Sigmoid colon (tissue), 7 donors: ENCODE measurements around the gene PEAK1. TPM values are rescaled to one million over a fixed set of nuclear protein-coding genes. Genes with fewer than 3 reads are reported as not detected.

Source experiments
- DNase-seq: peaks from one replicate; pipeline ENCODE4 v3.0.0-alpha.2; 2019
- H3K27ac ChIP-seq, 4 donors: fragments of 200-600 bp; sonication (generic); one replicate each; pipeline ENCODE4 v1.5.1; 2016 to 2019; ENCODE audit warnings: mild to moderate bottlenecking in 1 of 4
- H3K27me3 ChIP-seq, 3 donors: fragments of 200-600 bp; sonication (generic); one replicate each; pipeline ENCODE4 v1.5.1; 2019; ENCODE audit warnings: mild to moderate bottlenecking in 1 of 3
- H3K36me3 ChIP-seq, 4 donors: fragments of 200-600 bp; sonication (generic); one replicate each; pipeline ENCODE4 v1.5.1; 2016 to 2019
- H3K4me1 ChIP-seq, 4 donors: fragments of 200-600 bp; sonication (generic); one replicate each; pipeline ENCODE4 v1.5.1; 2017 to 2019
- H3K4me3 ChIP-seq, 4 donors: fragments of 200-600 bp; sonication (generic); one replicate each; pipeline ENCODE4 v1.5.1; 2017 to 2019; ENCODE audit warnings: mild to moderate bottlenecking in 2 of 4, moderate library complexity in 1 of 4
- H3K9me3 ChIP-seq, 4 donors: fragments of 200-600 bp in 3 of 4; sonication (generic) in 3 of 4; one replicate each; pipeline versions ENCODE4 v1.5.1 to v1.6.1; 2013 to 2019
- CTCF ChIP-seq, 4 experiments: fragments of 450-650 bp in 3 of 4; fragments of 200-600 bp in 1 of 4; IDR thresholded peaks; one replicate each; pipeline ENCODE4 v1.5.1; 2016 to 2019; ENCODE audit warnings: antibody characterized with exemption in 4 of 4, mild to moderate bottlenecking in 3 of 4, moderate library complexity in 2 of 4
- EP300 ChIP-seq, 4 donors: sonication (generic); formaldehyde crosslinking; IDR thresholded peaks; one replicate each; pipeline ENCODE4 v1.6.1; 2017; ENCODE audit warnings: antibody characterized with exemption in 4 of 4
- POLR2A ChIP-seq, 2 donors: fragments of 450-650 bp; IDR thresholded peaks; one replicate each; pipeline ENCODE4 v1.6.1; 2016; ENCODE audit warnings: antibody characterized with exemption in 2 of 2, mild to moderate bottlenecking in 2 of 2, moderate library complexity in 2 of 2
- POLR2AphosphoS5 ChIP-seq, 4 donors: sonication (generic); formaldehyde crosslinking; IDR thresholded peaks; one replicate each; pipeline ENCODE4 v1.6.1; 2017; ENCODE audit warnings: antibody characterized with exemption in 4 of 4
- WGBS, 2 donors: extraction: QIAGEN DNeasy Blood & Tissue Kit; methylation state at CpG; one replicate each; pipeline ENCODE4 v1.1.7; 2013; 5-methylcytosine and 5-hydroxymethylcytosine counted together
- intact Hi-C: fragments of 100-400 bp; cut with DNase I; formaldehyde crosslinking; loops from one replicate; pipeline ENCODE4 v1.15.1; 2023
- polyA plus RNA-seq, 3 donors: library from polyadenylated mRNA; stranded (reverse); fragments of 200-250 nt; gene quantifications; one replicate each; pipeline ENCODE4 v1.2.3, GENCODE V29; 2013
- total RNA-seq, 4 donors: library from RNA; depleted of rRNA; stranded (reverse); fragments of >200 nt; gene quantifications; one replicate each; pipeline ENCODE4 v1.1.0, GENCODE V29; 2016
- donor health status: healthy with polysubstance abuse.
- donor health status: Bipolar disorder and iron deficiency.
- donor health status: healthy.

Gene PEAK1
- total and polyA plus RNA-seq, 7 donors, result 3.5 to 59.8 (median 29.3) TPM

DNA sequence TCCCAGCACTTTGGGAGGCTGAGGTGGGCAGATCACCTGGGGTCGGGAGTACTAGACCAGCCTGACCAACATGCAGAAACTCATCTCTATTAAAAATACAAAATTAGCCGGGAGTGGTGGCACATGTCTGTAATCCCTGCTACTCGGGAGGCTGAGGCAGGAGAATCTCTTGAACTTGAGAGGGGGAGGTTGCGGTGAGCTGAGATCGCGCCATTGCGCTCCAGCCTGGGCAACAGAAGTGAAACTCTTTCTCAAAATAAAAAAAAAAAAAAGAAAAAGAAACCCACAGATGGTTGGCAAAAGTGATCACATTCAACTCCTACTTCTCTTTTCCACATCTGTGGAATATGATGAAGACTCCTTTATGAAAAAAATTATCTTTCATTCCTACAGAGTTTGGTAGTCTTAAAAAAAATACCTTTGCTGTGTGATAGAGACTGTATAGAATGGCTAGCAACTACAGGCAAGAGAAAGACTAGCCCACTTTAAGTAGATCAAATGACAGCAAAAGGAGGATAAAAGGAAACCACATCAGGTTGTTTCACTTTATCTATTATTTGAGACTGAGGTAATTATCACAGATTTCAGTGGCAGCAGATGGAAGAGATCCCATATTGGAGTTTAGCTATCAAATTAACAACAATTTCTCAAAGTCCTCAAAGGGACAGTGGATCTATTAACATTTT, 176.0 kb downstream of the PEAK1 start:
- intact Hi-C loops, result no loop called here
- no peak for DNase-seq
- no peaks in the 10 kb centered on the region for H3K9me3 ChIP-seq
- no peak overlapping the region for H3K27ac ChIP-seq
- no peak for TF ChIP-seq CTCF (IDR thresholded peaks at IDR 0.05)
- TF ChIP-seq EP300 (IDR thresholded peaks at IDR 0.05), result no peak
- TF ChIP-seq POLR2A (IDR thresholded peaks at IDR 0.05), result no peak
- TF ChIP-seq POLR2AphosphoS5 (IDR thresholded peaks at IDR 0.05), result no peak
- no peak overlapping the region for H3K4me3 ChIP-seq
- no peaks in the 10 kb centered on the region for H3K27me3 ChIP-seq
- no peaks in the 10 kb centered on the region for H3K4me1 ChIP-seq
- no peaks in the 10 kb centered on the region for H3K36me3 ChIP-seq
- 91 to 95% methylated on average over 7 of the region's 7 CpGs for WGBS, 2 donors

DNA sequence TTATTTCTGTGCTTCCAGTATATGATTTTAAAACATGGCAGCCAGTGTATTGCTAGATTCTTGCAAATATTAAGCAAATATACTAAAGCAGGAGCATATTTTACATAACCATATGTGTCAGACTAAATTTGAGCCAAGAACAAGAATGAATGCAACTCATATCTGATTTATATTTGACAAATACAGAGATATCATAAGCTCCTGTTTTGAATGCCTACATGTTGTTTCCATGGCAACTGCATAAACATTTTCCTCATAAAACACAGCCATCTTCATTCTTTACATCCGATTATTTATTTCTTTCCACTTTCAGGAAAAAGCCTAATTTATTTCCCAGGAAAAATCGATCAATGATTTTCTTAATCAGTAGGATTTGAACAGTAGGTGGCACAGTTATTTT, 176.8 kb downstream of the PEAK1 start:
- WGBS, 2 donors, result 81 to 85% methylated on average over 2 of the region's 2 CpGs
- TF ChIP-seq CTCF (IDR thresholded peaks at IDR 0.05) (no peak), EP300 (IDR thresholded peaks at IDR 0.05) (no peak), POLR2A (IDR thresholded peaks at IDR 0.05) (no peak), POLR2AphosphoS5 (IDR thresholded peaks at IDR 0.05) (no peak)
- H3K27me3 ChIP-seq, result no peaks in the 10 kb centered on the region

GRCh38 chr15:77239882-77240608, 179.9 kb downstream of the PEAK1 start:
- WGBS, 2 donors, result 91 to 95% methylated on average over 2 of the region's 2 CpGs
- no peak for DNase-seq

More for the DNA sequence above, 176.8 kb downstream of the PEAK1 start:
- Histone ChIP-seq H3K9me3 (no peaks in the 10 kb centered on the region), H3K4me3 (no peak overlapping the region), H3K36me3 (no peaks in the 10 kb centered on the region), H3K27ac (no peak overlapping the region), H3K4me1 (no peaks in the 10 kb centered on the region)
- intact Hi-C loops, result no loop called here
- no peak for DNase-seq

GRCh38 chr15:77235566-77235965, 184.3 kb downstream of the PEAK1 start:
- H3K27ac ChIP-seq, result no peak overlapping the region
- TF ChIP-seq POLR2A (IDR thresholded peaks at IDR 0.05), result no peak
- no peak for TF ChIP-seq CTCF (IDR thresholded peaks at IDR 0.05)
- no peak for TF ChIP-seq POLR2AphosphoS5 (IDR thresholded peaks at IDR 0.05)
- TF ChIP-seq EP300 (IDR thresholded peaks at IDR 0.05), result no peak

More at GRCh38 chr15:77239882-77240608, 179.9 kb downstream of the PEAK1 start:
- TF ChIP-seq EP300 (IDR thresholded peaks at IDR 0.05) (no peak), POLR2AphosphoS5 (IDR thresholded peaks at IDR 0.05) (no peak), POLR2A (IDR thresholded peaks at IDR 0.05) (no peak), CTCF (IDR thresholded peaks at IDR 0.05) (no peak)
- Histone ChIP-seq H3K36me3 (no peaks in the 10 kb centered on the region), H3K27me3 (no peaks in the 10 kb centered on the region), H3K27ac (no peak overlapping the region), H3K4me1 (no peaks in the 10 kb centered on the region), H3K9me3 (no peaks in the 10 kb centered on the region), H3K4me3 (no peak overlapping the region)
- intact Hi-C loops, result no loop called here

More at GRCh38 chr15:77235566-77235965, 184.3 kb downstream of the PEAK1 start:
- no peak overlapping the region for H3K4me3 ChIP-seq
- no peaks in the 10 kb centered on the region for H3K4me1 ChIP-seq
- 94 to 98% methylated on average over 2 of the region's 2 CpGs for WGBS, 2 donors
- H3K36me3 ChIP-seq, result no peaks in the 10 kb centered on the region
- intact Hi-C loops, result no loop called here
- no peaks in the 10 kb centered on the region for H3K9me3 ChIP-seq
- no peaks in the 10 kb centered on the region for H3K27me3 ChIP-seq
- DNase-seq, result no peak
